A673 (cell line): ENCODE measurements around the gene QRFP. TPM values are rescaled to one million over a fixed set of nuclear protein-coding genes. Genes with fewer than 3 reads are reported as not detected.

Experiments used
- BruUV-seq: library from RNA; stranded (reverse); fragments of 400-500 nt; replicated peaks from 2 replicates; lab custom pipeline; 2021; lab: Mats Ljungman, UMichigan
- CTCF ChIA-PET: fragments of 300-600 bp; sonication (Branson Sonifier 250); formaldehyde crosslinking; loops from one replicate; lab custom pipeline; 2022; ENCODE audit warnings: antibody characterized with exemption; lab: Charles Lee
- POLR2A ChIA-PET: fragments of 300-600 bp; sonication (Branson Sonifier 250); formaldehyde crosslinking; loops from one replicate; lab custom pipeline; 2022; ENCODE audit warnings: antibody characterized with exemption; ENCODE audit not compliant: low non-redundant PET; lab: Charles Lee
- DNase-seq: peaks from one replicate; pipeline ENCODE4 v3.0.0-alpha.2; 2015; ENCODE audit warnings: low spot score
- H3K27ac ChIP-seq: fragments of 200-600 bp; sonication (generic); 2 replicates; pipeline ENCODE4 v1.5.1; 2016; ENCODE audit warnings: mixed run types, low read depth, mild to moderate bottlenecking, mixed read lengths, antibody characterized with exemption, low read length; ENCODE audit not compliant: poor library complexity, severe bottlenecking
- H3K27me3 ChIP-seq: fragments of 200-600 bp; sonication (generic); replicated peaks from 2 replicates; pipeline ENCODE4 v1.6.1; 2017; ENCODE audit warnings: mixed run types, low read depth, mild to moderate bottlenecking, mixed read lengths, antibody characterized with exemption, low read length; ENCODE audit not compliant: insufficient read depth, poor library complexity
- H3K36me3 ChIP-seq: fragments of 200-600 bp; sonication (generic); 2 replicates; pipeline ENCODE4 v1.6.1; 2016; ENCODE audit warnings: mixed run types, mild to moderate bottlenecking, mixed read lengths, antibody characterized with exemption, low read length; ENCODE audit not compliant: insufficient read depth, poor library complexity, severe bottlenecking
- H3K4me1 ChIP-seq: fragments of 200-600 bp; sonication (generic); 2 replicates; pipeline ENCODE4 v1.6.1; 2017; ENCODE audit warnings: mixed run types, mild to moderate bottlenecking, mixed read lengths, antibody characterized with exemption, low read length; ENCODE audit not compliant: insufficient read depth, poor library complexity, severe bottlenecking
- H3K4me3 ChIP-seq: fragments of 200-600 bp; sonication (generic); 2 replicates; pipeline ENCODE4 v1.5.1; 2016; ENCODE audit warnings: low read depth, mixed run types, mild to moderate bottlenecking, mixed read lengths, low read length; ENCODE audit not compliant: poor library complexity, severe bottlenecking
- H3K9me3 ChIP-seq: fragments of 200-600 bp; sonication (generic); 2 replicates; pipeline ENCODE4 v1.6.1; 2016; ENCODE audit warnings: mixed run types, low read depth, mild to moderate bottlenecking, mixed read lengths, antibody characterized with exemption, low read length; ENCODE audit not compliant: poor library complexity, severe bottlenecking
- EZH2 ChIP-seq: fragments of 200-600 bp; sonication (generic); IDR thresholded peaks from 2 replicates; pipeline ENCODE4 v1.6.1; 2017; ENCODE audit warnings: borderline replicate concordance, low read depth, mild to moderate bottlenecking, mixed read lengths, antibody characterized with exemption, low read length; ENCODE audit not compliant: poor library complexity, severe bottlenecking
- intact Hi-C: fragments of 100-400 bp; cut with micrococcal nuclease; formaldehyde crosslinking; loops from one replicate; pipeline ENCODE4 v1.10.0; 2022; ENCODE audit not compliant: unreplicated experiment
- total RNA-seq: library from RNA; stranded (reverse); gene quantifications from 2 replicates; pipeline ENCODE4 v1.2.3, GENCODE V29; 2021
- TF ChIP-seq, protein P1 (sequence below): fragments of 300-800, 200-600 bp; sonication (generic); conservative IDR thresholded peaks from 2 replicates; pipeline ENCODE4 v1.5.1; 2017; ENCODE audit warnings: low read depth, mild to moderate bottlenecking, antibody characterized with exemption, low read length, moderate library complexity, mixed read lengths

QRFP gene
- total RNA-seq, 1 experiment from 2014 or later: not detected

DNA sequence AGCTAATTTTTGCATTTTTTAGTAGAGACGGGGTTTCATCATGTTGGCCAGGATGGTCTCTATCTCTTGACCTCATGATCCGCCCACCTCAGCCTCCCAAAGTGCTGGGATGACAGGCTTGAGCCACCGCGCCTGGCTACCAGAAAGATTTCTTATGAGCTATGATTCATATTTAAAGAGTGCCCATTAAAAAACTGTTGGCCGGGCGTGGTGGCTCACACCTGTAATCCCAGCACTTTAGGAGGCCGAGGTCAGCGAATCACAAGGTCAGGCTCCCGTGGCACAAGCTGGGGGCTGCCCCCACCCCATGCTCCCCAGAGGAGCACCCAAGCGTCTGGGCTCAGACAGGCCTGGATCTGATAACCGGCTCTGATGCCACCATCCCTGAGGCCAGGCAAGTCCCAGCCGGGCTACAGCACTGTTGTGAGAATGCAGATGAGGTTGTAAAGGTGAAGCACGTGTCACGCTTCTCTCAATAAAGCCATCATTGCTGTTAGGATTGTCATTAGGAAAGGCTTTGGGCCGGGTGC is 13.9 kb downstream of the QRFP start:
- Histone ChIP-seq H3K4me1 (no peaks in the 10 kb centered on the region), H3K36me3 (peaks cover 88% of the 10 kb centered on the region), H3K27me3 (no peaks in the 10 kb centered on the region), H3K9me3 (no peaks in the 10 kb centered on the region), H3K27ac (no peak overlapping the region), H3K4me3 (no peak overlapping the region)
- no TSS peak for BruUV-seq
- no peak for TF ChIP-seq EZH2
- TF ChIP-seq, protein P1, sequence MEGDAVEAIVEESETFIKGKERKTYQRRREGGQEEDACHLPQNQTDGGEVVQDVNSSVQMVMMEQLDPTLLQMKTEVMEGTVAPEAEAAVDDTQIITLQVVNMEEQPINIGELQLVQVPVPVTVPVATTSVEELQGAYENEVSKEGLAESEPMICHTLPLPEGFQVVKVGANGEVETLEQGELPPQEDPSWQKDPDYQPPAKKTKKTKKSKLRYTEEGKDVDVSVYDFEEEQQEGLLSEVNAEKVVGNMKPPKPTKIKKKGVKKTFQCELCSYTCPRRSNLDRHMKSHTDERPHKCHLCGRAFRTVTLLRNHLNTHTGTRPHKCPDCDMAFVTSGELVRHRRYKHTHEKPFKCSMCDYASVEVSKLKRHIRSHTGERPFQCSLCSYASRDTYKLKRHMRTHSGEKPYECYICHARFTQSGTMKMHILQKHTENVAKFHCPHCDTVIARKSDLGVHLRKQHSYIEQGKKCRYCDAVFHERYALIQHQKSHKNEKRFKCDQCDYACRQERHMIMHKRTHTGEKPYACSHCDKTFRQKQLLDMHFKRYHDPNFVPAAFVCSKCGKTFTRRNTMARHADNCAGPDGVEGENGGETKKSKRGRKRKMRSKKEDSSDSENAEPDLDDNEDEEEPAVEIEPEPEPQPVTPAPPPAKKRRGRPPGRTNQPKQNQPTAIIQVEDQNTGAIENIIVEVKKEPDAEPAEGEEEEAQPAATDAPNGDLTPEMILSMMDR: no peak
- no peak for DNase-seq
- ChIA-PET POLR2A (no interaction called here), CTCF (interaction anchor here (0.8 kb wide), 1 partner anchor 172 kb away, joined by 5 read pairs; no protein-coding TSS in a partner anchor)
- intact Hi-C loops: no loop called here

DNA sequence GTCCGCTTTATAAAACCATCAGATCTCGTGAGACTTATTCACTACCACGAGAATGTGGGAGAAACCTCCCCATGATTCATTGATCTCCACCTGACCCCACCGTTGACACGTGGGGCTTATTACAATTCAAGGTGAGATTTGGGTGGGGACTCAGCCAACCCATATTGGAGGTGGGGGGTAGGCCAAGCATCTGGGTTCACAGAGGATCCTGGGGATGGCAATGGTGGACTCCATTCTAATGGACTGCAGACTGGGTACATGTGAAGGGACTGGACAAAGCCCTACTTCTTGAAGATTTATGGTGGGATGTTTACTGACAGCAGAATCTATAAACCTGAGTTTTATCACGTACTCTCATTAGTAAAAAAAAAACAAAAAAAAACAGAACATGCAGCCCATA is 15.1 kb downstream of the QRFP start:
- no TSS peak for BruUV-seq
- ChIA-PET POLR2A (no interaction called here), CTCF (interaction anchor here (0.5 kb wide), 1 partner anchor 172 kb away, joined by 4 read pairs; no protein-coding TSS in a partner anchor)
- Histone ChIP-seq H3K4me1 (no peaks in the 10 kb centered on the region), H3K27me3 (no peaks in the 10 kb centered on the region), H3K9me3 (no peaks in the 10 kb centered on the region), H3K36me3 (peaks cover 76% of the 10 kb centered on the region), H3K27ac (no peak overlapping the region), H3K4me3 (no peak overlapping the region)
- DNase-seq: no peak
- intact Hi-C loops: no loop called here
- TF ChIP-seq, protein P1: no peak
- TF ChIP-seq EZH2: no peak

DNA sequence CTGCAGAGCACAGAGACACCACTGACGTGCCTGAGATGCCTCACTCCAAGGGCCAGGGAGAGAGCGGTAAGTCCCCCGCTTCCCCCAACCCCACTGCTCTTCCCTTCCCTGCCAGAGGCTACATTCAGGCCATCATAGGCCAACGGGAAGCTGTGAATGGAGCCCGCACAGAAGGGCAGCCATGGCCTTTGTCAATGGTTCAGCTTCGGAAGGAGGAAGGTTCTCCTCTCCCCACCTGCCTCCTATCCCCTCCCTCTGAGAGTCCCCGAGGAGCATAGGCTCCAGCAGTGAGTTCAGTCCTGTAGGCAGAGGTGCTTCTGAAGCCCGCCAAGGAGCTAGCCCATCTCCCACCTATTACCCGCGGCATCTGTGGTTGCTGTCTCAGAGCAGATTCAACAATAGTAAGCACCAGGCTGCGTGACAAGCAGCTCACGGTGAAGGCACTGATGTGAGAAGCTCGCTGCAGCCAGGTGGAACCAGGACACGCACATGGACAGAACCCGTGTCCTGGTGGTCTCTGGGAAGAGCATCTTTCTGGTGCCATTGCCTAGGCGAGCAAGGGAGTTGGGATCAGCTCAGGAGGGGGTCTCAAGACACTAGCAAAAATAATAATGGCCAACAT is 15.9 kb downstream of the QRFP start:
- no peak for TF ChIP-seq EZH2
- TF ChIP-seq, protein P1: no peak
- no TSS peak for BruUV-seq
- Histone ChIP-seq H3K4me3 (no peak overlapping the region), H3K9me3 (no peaks in the 10 kb centered on the region), H3K36me3 (peaks cover 72% of the 10 kb centered on the region), H3K4me1 (no peaks in the 10 kb centered on the region), H3K27ac (no peak overlapping the region), H3K27me3 (no peaks in the 10 kb centered on the region)
- intact Hi-C loops: no loop called here
- POLR2A ChIA-PET: no interaction called here
- CTCF ChIA-PET: interaction anchor here (0.5 kb wide), 1 partner anchor 171 kb away, joined by 4 read pairs; no protein-coding TSS in a partner anchor
- DNase-seq: no peak
